ENCODE results near the gene SNX30.

DNA sequence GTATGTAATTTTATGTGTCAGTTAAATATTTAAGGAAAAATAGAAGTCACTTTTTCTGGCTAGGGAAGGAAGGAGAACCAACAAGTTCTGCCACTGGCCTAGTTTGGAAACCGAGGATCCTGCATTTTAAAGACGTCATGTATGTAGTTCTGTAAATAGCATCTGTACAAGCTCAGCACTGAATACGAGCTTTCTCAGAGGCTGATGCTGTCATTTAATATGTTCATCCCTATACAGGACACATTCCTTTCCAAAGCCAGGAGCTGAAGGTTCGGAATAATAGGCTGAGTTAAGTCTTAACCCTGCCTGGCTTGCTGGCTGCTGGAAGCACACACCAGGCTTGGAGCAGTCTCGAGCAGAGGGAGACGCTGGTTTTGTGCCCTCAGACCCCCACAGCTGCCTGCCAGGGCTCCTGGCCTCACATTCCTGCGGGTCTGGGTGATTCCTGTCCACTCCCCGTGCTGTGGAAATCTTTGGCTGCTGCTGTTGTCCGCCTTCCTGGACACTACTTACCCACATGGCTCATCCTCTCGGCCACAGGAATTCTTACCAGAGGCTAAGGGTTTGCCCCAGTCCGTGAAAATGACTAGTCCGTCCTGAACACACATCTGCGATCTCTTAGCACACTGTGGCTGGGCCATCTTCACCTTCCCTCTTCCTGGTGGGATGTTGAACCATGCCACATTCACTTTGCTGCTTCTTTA is 103.5 kb downstream of the SNX30 start:
- TF ChIP-seq, protein P1, sequence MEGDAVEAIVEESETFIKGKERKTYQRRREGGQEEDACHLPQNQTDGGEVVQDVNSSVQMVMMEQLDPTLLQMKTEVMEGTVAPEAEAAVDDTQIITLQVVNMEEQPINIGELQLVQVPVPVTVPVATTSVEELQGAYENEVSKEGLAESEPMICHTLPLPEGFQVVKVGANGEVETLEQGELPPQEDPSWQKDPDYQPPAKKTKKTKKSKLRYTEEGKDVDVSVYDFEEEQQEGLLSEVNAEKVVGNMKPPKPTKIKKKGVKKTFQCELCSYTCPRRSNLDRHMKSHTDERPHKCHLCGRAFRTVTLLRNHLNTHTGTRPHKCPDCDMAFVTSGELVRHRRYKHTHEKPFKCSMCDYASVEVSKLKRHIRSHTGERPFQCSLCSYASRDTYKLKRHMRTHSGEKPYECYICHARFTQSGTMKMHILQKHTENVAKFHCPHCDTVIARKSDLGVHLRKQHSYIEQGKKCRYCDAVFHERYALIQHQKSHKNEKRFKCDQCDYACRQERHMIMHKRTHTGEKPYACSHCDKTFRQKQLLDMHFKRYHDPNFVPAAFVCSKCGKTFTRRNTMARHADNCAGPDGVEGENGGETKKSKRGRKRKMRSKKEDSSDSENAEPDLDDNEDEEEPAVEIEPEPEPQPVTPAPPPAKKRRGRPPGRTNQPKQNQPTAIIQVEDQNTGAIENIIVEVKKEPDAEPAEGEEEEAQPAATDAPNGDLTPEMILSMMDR (IDR thresholded peaks at IDR 0.05): no peak
- TF ChIP-seq POLR2AphosphoS5 (IDR thresholded peaks at IDR 0.05): no peak
- no peak for TF ChIP-seq POLR2A (IDR thresholded peaks at IDR 0.05)

All from prostate gland (tissue), 2 donors.